ENCODE measurements around the gene RARRES2. TPM values are rescaled to one million over a fixed set of nuclear protein-coding genes. Genes with fewer than 3 reads are reported as not detected.
"Not testable (repeated sequence)": the region's sequence is repeated elsewhere in the genome, so short reads cannot be mapped to it uniquely, and the experiment has no call there.

RARRES2 gene
- total RNA-seq, 3 donors from 2014 or later (not counting 1 experiment from before 2014, with no cell fraction given): not detected

DNA sequence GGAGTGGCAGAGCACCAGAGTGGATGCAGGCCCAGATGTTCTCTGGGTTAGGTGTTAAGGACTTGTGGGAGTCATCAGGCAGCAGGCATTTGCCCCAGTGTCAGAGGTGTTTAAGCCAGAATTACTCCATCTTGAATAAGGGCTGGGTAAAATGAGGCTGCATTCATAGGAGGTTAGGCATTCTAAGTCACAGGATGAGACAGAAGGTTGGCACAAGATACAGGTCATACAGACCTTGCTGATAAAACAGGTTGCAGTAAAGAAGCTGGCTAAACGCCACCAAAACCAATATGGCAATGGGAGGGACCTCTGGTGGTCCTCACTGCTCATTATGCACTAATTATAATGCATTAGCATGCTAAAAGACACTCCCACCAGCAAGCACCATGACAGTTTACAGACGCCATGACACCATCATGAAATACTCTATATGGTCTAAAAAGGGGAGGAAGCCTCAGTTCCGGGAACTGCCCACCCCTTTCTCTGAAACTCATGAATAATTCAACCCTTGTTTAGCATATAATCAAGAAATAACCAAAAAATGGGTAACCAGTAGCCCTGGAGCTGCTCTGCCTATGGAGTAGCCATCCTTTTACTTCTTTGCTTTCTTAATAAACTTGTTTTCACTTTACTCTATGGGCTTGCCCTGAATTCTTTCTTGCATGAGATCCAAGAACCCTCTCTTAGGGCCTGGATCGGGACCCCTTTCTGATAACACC, 19.2 kb downstream of the RARRES2 start:
- Mint-ChIP-seq H3K9me3 (no peaks in the 10 kb centered on the region), H3K36me3 (peaks cover 7% of the 10 kb centered on the region), H3K4me3 (peak overlapping the region; percentile 96), H3K4me1 (peaks cover 30 to 34% of the 10 kb centered on the region in 2 donors), H3K27ac (peak overlapping the region; percentile 93 to 94), H3K27me3 (ENCODE audit: low read depth in 2 of 2) (no peaks in the 10 kb centered on the region)
- H3K4me3 ChIP-seq (ENCODE audit: low read length): peak overlapping the region; percentile 88
- peaks cover 10% of the 10 kb centered on the region for H3K36me3 ChIP-seq (ENCODE audit: control insufficient read depth, insufficient read depth, low read length)
- peak in 1 of 2 donors; percentile 70 for DNase-seq
- H3K9me3 ChIP-seq (ENCODE audit: control insufficient read depth, insufficient read depth, low read length): no peaks in the 10 kb centered on the region
- TF ChIP-seq, protein P1, sequence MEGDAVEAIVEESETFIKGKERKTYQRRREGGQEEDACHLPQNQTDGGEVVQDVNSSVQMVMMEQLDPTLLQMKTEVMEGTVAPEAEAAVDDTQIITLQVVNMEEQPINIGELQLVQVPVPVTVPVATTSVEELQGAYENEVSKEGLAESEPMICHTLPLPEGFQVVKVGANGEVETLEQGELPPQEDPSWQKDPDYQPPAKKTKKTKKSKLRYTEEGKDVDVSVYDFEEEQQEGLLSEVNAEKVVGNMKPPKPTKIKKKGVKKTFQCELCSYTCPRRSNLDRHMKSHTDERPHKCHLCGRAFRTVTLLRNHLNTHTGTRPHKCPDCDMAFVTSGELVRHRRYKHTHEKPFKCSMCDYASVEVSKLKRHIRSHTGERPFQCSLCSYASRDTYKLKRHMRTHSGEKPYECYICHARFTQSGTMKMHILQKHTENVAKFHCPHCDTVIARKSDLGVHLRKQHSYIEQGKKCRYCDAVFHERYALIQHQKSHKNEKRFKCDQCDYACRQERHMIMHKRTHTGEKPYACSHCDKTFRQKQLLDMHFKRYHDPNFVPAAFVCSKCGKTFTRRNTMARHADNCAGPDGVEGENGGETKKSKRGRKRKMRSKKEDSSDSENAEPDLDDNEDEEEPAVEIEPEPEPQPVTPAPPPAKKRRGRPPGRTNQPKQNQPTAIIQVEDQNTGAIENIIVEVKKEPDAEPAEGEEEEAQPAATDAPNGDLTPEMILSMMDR (IDR thresholded peaks at IDR 0.05): no peak
- H3K27me3 ChIP-seq (ENCODE audit: control insufficient read depth, insufficient read depth, low read length): no peaks in the 10 kb centered on the region
- peaks cover 25% of the 10 kb centered on the region for H3K4me1 ChIP-seq (ENCODE audit: control insufficient read depth, insufficient read depth, low read length)
- intact Hi-C loops (cut with micrococcal nuclease): no loop called here
- ATAC-seq: peak; percentile 41 to 46 (median 45)
- H3K27ac ChIP-seq (ENCODE audit: low read length): peak overlapping the region; percentile 94
- WGBS (ENCODE audit: insufficient coverage): 42% methylated on average over 4 of the region's 4 CpGs

DNA sequence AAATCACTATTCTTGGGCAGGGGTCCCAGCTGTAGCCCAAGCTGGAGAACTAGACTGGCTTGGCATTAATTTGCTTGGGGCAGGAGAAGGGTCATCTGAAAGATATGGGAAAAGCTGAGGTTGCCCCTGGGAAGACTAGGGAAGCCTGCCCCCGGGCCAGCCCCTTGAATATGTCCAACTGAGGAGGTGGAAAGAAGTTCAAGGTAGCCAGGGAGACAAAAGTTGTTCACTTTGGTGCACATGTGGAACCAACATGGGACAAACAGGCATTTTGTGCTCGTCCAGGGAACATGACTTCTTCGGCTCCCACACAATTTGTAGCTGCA, 19.7 kb downstream of the RARRES2 start:
- intact Hi-C loops (cut with micrococcal nuclease): no loop called here
- peak overlapping the region; percentile 96 for H3K4me3 Mint-ChIP-seq
- no peak overlapping the region for H3K27ac ChIP-seq (ENCODE audit: low read length)
- peaks cover 4% of the 10 kb centered on the region for H3K36me3 ChIP-seq (ENCODE audit: control insufficient read depth, insufficient read depth, low read length)
- TF ChIP-seq, protein P1 (IDR thresholded peaks at IDR 0.05): no peak
- WGBS (ENCODE audit: insufficient coverage): 100% methylated on average over 3 of the region's 3 CpGs
- DNase-seq (no peak), ATAC-seq (no peak)
- peak overlapping the region; percentile 93 to 94 for H3K27ac Mint-ChIP-seq
- H3K4me1 Mint-ChIP-seq: peaks cover 30 to 34% of the 10 kb centered on the region in 2 donors
- H3K27me3 Mint-ChIP-seq (ENCODE audit: low read depth in 2 of 2): no peaks in the 10 kb centered on the region
- no peaks in the 10 kb centered on the region for H3K9me3 Mint-ChIP-seq
- no peaks in the 10 kb centered on the region for H3K27me3 ChIP-seq (ENCODE audit: control insufficient read depth, insufficient read depth, low read length)
- peaks cover 7% of the 10 kb centered on the region for H3K36me3 Mint-ChIP-seq
- no peaks in the 10 kb centered on the region for H3K9me3 ChIP-seq (ENCODE audit: control insufficient read depth, insufficient read depth, low read length)
- peaks cover 25% of the 10 kb centered on the region for H3K4me1 ChIP-seq (ENCODE audit: control insufficient read depth, insufficient read depth, low read length)
- H3K4me3 ChIP-seq (ENCODE audit: low read length): no peak overlapping the region

DNA sequence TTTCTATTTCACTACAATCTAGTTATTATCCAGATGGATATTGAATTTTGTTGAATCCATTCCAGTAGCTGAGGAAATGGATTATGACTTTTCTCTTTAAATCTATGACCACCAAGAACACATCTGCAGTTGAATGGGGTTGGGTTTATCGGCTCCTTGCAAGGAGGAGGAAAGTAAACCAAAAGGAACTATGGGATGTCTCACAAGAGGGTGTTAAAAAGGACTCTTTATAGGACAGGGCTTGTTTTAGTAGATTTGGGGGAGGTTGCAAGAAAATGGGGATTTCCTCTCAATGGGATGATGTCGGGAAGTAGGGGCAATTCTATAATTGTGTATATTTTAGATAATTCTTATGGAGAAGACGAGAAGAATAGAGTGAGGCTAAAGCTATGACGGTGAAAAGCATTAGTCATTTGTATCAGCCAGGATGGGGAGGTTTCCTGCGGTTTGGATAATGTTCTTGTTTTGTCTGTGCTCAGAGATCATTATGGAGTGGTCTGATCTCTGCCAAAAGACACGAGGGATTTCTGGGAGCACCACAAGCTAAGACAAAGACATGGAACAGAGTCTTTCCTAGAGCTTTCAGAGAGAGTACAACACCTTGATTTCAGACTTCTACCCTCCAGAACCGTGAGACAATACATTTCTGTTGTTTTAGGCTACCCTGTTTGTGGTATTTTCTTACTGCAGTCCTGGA, 23.5 kb downstream of the RARRES2 start:
- no peaks in the 10 kb centered on the region for H3K36me3 ChIP-seq (ENCODE audit: control insufficient read depth, insufficient read depth, low read length)
- intact Hi-C loops (cut with micrococcal nuclease): no loop called here
- WGBS (ENCODE audit: insufficient coverage): 77% methylated on average over 7 of the region's 7 CpGs

GRCh38 chr7:150316987-150317386, 24.4 kb downstream of the RARRES2 start:
- H3K27ac Mint-ChIP-seq; intact Hi-C loops (cut with micrococcal nuclease); H3K9me3 Mint-ChIP-seq; H3K9me3 ChIP-seq (ENCODE audit: control insufficient read depth, insufficient read depth, low read length); H3K4me1 ChIP-seq (ENCODE audit: control insufficient read depth, insufficient read depth, low read length); H3K27me3 Mint-ChIP-seq (ENCODE audit: low read depth in 2 of 2); H3K4me1 Mint-ChIP-seq; H3K36me3 Mint-ChIP-seq; H3K27ac ChIP-seq (ENCODE audit: low read length); ATAC-seq; H3K36me3 ChIP-seq (ENCODE audit: control insufficient read depth, insufficient read depth, low read length); H3K4me3 Mint-ChIP-seq; DNase-seq; H3K27me3 ChIP-seq (ENCODE audit: control insufficient read depth, insufficient read depth, low read length); H3K4me3 ChIP-seq (ENCODE audit: low read length): not testable (repeated sequence)
- WGBS (ENCODE audit: insufficient coverage): 95% methylated on average over 5 of the region's 6 CpGs

More for the DNA sequence above, 23.5 kb downstream of the RARRES2 start:
- H3K4me3 Mint-ChIP-seq: no peak overlapping the region
- H3K27me3 Mint-ChIP-seq (ENCODE audit: low read depth in 2 of 2): no peaks in the 10 kb centered on the region
- no peak overlapping the region for H3K27ac Mint-ChIP-seq
- peaks cover 7% of the 10 kb centered on the region for H3K36me3 Mint-ChIP-seq
- no peaks in the 10 kb centered on the region for H3K9me3 Mint-ChIP-seq
- ATAC-seq (no peak), DNase-seq (no peak)
- peaks cover 13% of the 10 kb centered on the region in 2 donors for H3K4me1 Mint-ChIP-seq
- peaks cover 11% of the 10 kb centered on the region for H3K4me1 ChIP-seq (ENCODE audit: control insufficient read depth, insufficient read depth, low read length)
- H3K27ac ChIP-seq (ENCODE audit: low read length): no peak overlapping the region
- no peaks in the 10 kb centered on the region for H3K27me3 ChIP-seq (ENCODE audit: control insufficient read depth, insufficient read depth, low read length)
- TF ChIP-seq, protein P1 (IDR thresholded peaks at IDR 0.05): no peak
- no peaks in the 10 kb centered on the region for H3K9me3 ChIP-seq (ENCODE audit: control insufficient read depth, insufficient read depth, low read length)
- H3K4me3 ChIP-seq (ENCODE audit: low read length): no peak overlapping the region

Measured in natural killer cell (primary cell).